Measurements from ENCODE around the gene TEX38.
"Not testable (repeated sequence)": the region's sequence is repeated elsewhere in the genome, so short reads cannot be mapped to it uniquely, and the experiment has no call there.

Gene TEX38

GRCh38 chr1:46708121-46708520, 36.5 kb downstream of the TEX38 start:
- Histone ChIP-seq H3K9ac (ENCODE audit: low read depth, low read length) (no peak overlapping the region), H3K27ac (ENCODE audit: low read depth, low read length) (no peak overlapping the region), H3K4me1 (ENCODE audit: control insufficient read depth, insufficient read depth, low read length) (no peaks in the 10 kb centered on the region), H3K36me3 (ENCODE audit: control insufficient read depth, insufficient read depth, low read length) (peaks cover 89% of the 10 kb centered on the region), H3K27me3 (ENCODE audit: control insufficient read depth, insufficient read depth, low read length) (no peaks in the 10 kb centered on the region), H3K9me3 (ENCODE audit: control insufficient read depth, insufficient read depth, low read length) (no peaks in the 10 kb centered on the region), H3K4me3 (ENCODE audit: low read depth, low read length) (no peak overlapping the region)

- H3K4me3 ChIP-seq (ENCODE audit: low read depth, low read length) = no peak overlapping the region
- peaks cover 16% of the 10 kb centered on the region for H3K4me1 ChIP-seq (ENCODE audit: control insufficient read depth, insufficient read depth, low read length)
- H3K9ac ChIP-seq (ENCODE audit: low read depth, low read length) = no peak overlapping the region
- H3K27ac ChIP-seq (ENCODE audit: low read depth, low read length) = no peak overlapping the region
- H3K36me3 ChIP-seq (ENCODE audit: control insufficient read depth, insufficient read depth, low read length) = peaks cover 67% of the 10 kb centered on the region
- no peaks in the 10 kb centered on the region for H3K27me3 ChIP-seq (ENCODE audit: control insufficient read depth, insufficient read depth, low read length)
- no peaks in the 10 kb centered on the region for H3K9me3 ChIP-seq (ENCODE audit: control insufficient read depth, insufficient read depth, low read length)
These were observed 43.3 kb downstream of the TEX38 start for GRCh38 chr1:46714976-46715375.

DNA sequence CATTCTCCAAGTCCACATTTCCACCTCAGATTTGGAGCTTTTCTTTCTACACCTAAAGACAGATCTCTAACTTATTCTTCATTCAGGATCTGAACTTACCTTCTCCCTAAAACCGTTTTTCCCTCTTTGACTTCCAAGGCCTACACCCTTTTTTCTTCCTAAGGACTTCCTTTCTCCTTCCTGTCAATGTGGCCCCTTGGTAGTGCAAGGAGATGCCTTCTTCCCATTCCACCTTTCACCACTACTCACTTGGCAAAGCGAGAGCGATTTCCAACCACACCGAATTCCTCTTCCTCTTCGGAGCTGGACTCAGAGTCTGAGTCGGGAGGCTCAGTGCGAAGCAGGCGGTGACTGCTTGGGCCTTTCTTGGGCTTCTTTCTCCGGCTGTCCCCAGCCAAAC, 46.0 kb downstream of the TEX38 start:
- H3K4me1 ChIP-seq (ENCODE audit: control insufficient read depth, insufficient read depth, low read length) = peaks cover 16% of the 10 kb centered on the region
- H3K27me3 ChIP-seq (ENCODE audit: control insufficient read depth, insufficient read depth, low read length) = no peaks in the 10 kb centered on the region
- H3K27ac ChIP-seq (ENCODE audit: low read depth, low read length) = no peak overlapping the region
- peak overlapping the region; percentile 85 for H3K4me3 ChIP-seq (ENCODE audit: low read depth, low read length)
- no peaks in the 10 kb centered on the region for H3K9me3 ChIP-seq (ENCODE audit: control insufficient read depth, insufficient read depth, low read length)
- peaks cover 45% of the 10 kb centered on the region for H3K36me3 ChIP-seq (ENCODE audit: control insufficient read depth, insufficient read depth, low read length)
- H3K9ac ChIP-seq (ENCODE audit: low read depth, low read length) = no peak overlapping the region; the same call in 1 of the 2 replicates

DNA sequence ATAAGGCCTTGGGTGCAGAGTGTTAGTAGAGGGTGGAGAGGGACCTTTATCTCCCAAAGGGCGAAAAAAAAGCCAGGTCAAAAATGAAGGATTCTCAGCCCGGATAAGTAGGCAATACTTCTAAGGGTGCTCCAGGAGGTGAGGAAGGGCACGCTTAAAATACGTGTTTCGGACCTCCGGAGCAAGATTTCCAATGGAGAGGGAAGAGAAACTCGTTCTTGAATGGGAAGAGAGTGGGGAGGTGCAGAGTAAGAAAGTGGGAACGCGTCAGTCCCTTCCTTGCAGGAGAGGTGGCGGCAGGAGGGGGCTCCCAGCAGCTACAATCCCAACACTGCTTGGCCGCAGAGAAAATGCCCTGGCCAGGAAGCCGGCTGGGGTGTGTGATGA, 46.7 kb downstream of the TEX38 start:
- H3K36me3 ChIP-seq (ENCODE audit: control insufficient read depth, insufficient read depth, low read length) = peaks cover 40% of the 10 kb centered on the region
- no peaks in the 10 kb centered on the region for H3K9me3 ChIP-seq (ENCODE audit: control insufficient read depth, insufficient read depth, low read length)
- peak overlapping the region; percentile 85 for H3K4me3 ChIP-seq (ENCODE audit: low read depth, low read length)
- peak overlapping the region; percentile 73 for H3K9ac ChIP-seq (ENCODE audit: low read depth, low read length)
- H3K4me1 ChIP-seq (ENCODE audit: control insufficient read depth, insufficient read depth, low read length) = peaks cover 16% of the 10 kb centered on the region
- no peaks in the 10 kb centered on the region for H3K27me3 ChIP-seq (ENCODE audit: control insufficient read depth, insufficient read depth, low read length)
- peak overlapping the region; percentile 76 for H3K27ac ChIP-seq (ENCODE audit: low read depth, low read length)

- no peaks in the 10 kb centered on the region for H3K27me3 ChIP-seq (ENCODE audit: control insufficient read depth, insufficient read depth, low read length)
- peaks cover 16% of the 10 kb centered on the region for H3K4me1 ChIP-seq (ENCODE audit: control insufficient read depth, insufficient read depth, low read length)
- H3K9me3 ChIP-seq (ENCODE audit: control insufficient read depth, insufficient read depth, low read length) = no peaks in the 10 kb centered on the region
- peaks cover 33% of the 10 kb centered on the region for H3K36me3 ChIP-seq (ENCODE audit: control insufficient read depth, insufficient read depth, low read length)
- peak within 1 kb of the TSS; percentile 73 for H3K9ac ChIP-seq (ENCODE audit: low read depth, low read length)
- H3K27ac ChIP-seq (ENCODE audit: low read depth, low read length) = peak within 1 kb of the TSS; percentile 76
- H3K4me3 ChIP-seq (ENCODE audit: low read depth, low read length) = peak within 1 kb of the TSS; percentile 85
These were observed 47.3 kb downstream of the TEX38 start, which contains the start of gene EFCAB14 for GRCh38 chr1:46718727-46719622. TSS of gene EFCAB14 (minus strand) at chr1:46719114. CDS start at chr1:46718087, 1,027 bp downstream.

DNA sequence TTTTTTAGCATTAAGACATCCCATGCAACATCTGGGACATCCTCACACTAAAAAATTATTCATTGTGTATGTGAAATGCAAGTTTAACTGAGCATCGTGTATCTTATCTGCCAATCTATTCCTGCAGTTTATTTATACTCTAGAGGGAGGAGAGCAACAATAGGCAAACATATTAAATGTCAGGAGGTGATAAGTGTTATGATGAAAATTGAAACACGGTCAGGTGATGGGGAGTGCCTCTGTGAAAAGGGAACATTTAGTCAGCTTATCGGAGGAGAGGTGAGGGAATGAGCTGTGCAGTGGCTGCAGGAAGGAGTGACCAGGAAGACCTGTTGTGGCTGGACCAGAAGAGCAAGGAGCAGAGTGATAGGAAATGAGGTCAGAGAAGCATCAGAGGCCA, 48.0 kb downstream of the TEX38 start:
- peaks cover 27% of the 10 kb centered on the region for H3K36me3 ChIP-seq (ENCODE audit: control insufficient read depth, insufficient read depth, low read length)
- no peaks in the 10 kb centered on the region for H3K27me3 ChIP-seq (ENCODE audit: control insufficient read depth, insufficient read depth, low read length)
- H3K4me1 ChIP-seq (ENCODE audit: control insufficient read depth, insufficient read depth, low read length) = peaks cover 17% of the 10 kb centered on the region
- H3K9me3 ChIP-seq (ENCODE audit: control insufficient read depth, insufficient read depth, low read length) = no peaks in the 10 kb centered on the region
- no peak overlapping the region for H3K9ac ChIP-seq (ENCODE audit: low read depth, low read length)
- H3K27ac ChIP-seq (ENCODE audit: low read depth, low read length) = no peak overlapping the region
- H3K4me3 ChIP-seq (ENCODE audit: low read depth, low read length) = peak overlapping the region; percentile 85

DNA sequence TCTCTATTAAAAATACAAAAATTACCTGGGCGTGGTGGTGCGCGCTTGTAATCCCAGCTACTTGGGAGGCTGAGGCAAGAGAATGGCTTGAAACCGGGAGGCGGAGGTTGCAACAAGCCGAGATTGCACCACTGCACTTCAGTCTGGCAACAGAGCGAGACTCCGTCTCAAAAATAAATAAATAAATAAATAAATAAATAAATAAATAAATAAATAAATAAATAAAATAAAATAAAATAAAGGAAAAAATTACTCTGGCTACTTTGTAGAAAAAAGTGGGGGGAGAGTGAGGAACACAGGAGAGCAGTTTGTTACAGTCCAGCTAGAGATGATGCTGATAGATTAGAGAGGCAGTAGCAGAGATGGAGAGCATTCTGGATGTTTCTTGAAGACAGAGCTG, 48.7 kb downstream of the TEX38 start:
- not testable (repeated sequence) for H3K9ac ChIP-seq (ENCODE audit: low read depth, low read length); H3K4me3 ChIP-seq (ENCODE audit: low read depth, low read length); H3K27me3 ChIP-seq (ENCODE audit: control insufficient read depth, insufficient read depth, low read length); H3K27ac ChIP-seq (ENCODE audit: low read depth, low read length); H3K9me3 ChIP-seq (ENCODE audit: control insufficient read depth, insufficient read depth, low read length)
- H3K4me1 ChIP-seq (ENCODE audit: control insufficient read depth, insufficient read depth, low read length) = peaks cover 22% of the 10 kb centered on the region
- H3K36me3 ChIP-seq (ENCODE audit: control insufficient read depth, insufficient read depth, low read length) = peaks cover 21% of the 10 kb centered on the region

- no peaks in the 10 kb centered on the region for H3K27me3 ChIP-seq (ENCODE audit: control insufficient read depth, insufficient read depth, low read length)
- H3K4me1 ChIP-seq (ENCODE audit: control insufficient read depth, insufficient read depth, low read length) = peaks cover 22% of the 10 kb centered on the region
- no peak overlapping the region for H3K4me3 ChIP-seq (ENCODE audit: low read depth, low read length)
- no peaks in the 10 kb centered on the region for H3K9me3 ChIP-seq (ENCODE audit: control insufficient read depth, insufficient read depth, low read length)
- H3K36me3 ChIP-seq (ENCODE audit: control insufficient read depth, insufficient read depth, low read length) = peaks cover 13% of the 10 kb centered on the region
- H3K27ac ChIP-seq (ENCODE audit: low read depth, low read length) = no peak overlapping the region
- H3K9ac ChIP-seq (ENCODE audit: low read depth, low read length) = no peak overlapping the region
These were observed 49.5 kb downstream of the TEX38 start for GRCh38 chr1:46721204-46721603.

DNA sequence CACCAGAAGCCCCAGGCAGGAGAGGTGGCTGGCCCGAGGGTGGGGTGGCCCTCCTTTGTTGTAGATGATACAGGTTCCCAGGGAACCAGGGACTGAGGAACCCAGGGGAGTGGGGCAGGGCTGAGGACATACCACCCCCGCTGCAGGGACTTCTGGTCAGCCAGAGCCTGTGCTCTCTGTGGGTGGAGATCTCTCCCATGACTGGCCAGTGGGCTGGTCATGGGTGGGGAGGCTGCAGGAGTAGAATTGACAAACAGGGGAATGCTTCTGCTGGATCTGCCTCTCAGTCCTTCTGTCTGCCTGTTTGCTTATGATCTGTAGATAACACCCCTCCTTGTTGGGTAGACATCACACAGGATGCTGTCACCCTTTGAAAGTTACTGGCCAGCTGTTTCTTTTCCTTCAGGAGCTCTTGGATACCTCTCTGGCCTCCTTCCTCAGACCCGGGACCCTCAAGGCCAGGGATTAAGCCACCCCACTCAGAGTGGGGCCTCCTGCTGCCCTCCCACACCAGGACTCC, 50.1 kb downstream of the TEX38 start:
- Histone ChIP-seq H3K27ac (ENCODE audit: low read depth, low read length) (no peak overlapping the region), H3K4me3 (ENCODE audit: low read depth, low read length) (no peak overlapping the region), H3K4me1 (ENCODE audit: control insufficient read depth, insufficient read depth, low read length) (peaks cover 22% of the 10 kb centered on the region)

More for the DNA sequence above, 50.1 kb downstream of the TEX38 start:
- Histone ChIP-seq H3K27me3 (ENCODE audit: control insufficient read depth, insufficient read depth, low read length) (no peaks in the 10 kb centered on the region), H3K9ac (ENCODE audit: low read depth, low read length) (no peak overlapping the region), H3K36me3 (ENCODE audit: control insufficient read depth, insufficient read depth, low read length) (peaks cover 7% of the 10 kb centered on the region; the same call in 1 of the 2 replicates), H3K9me3 (ENCODE audit: control insufficient read depth, insufficient read depth, low read length) (no peaks in the 10 kb centered on the region)

Data from HUES48 (cell line).